Measurements from ENCODE around the gene RBM38.

Gene RBM38

GRCh38 chr20:57391439-57392301, 474 bp downstream of the RBM38 start:
- peak overlapping the region; percentile 90 for H3K4me3 ChIP-seq (ENCODE audit: low read depth, low read length)
- peak; percentile 48 for DNase-seq (ENCODE audit: low read depth)
- TF ChIP-seq, protein P1, sequence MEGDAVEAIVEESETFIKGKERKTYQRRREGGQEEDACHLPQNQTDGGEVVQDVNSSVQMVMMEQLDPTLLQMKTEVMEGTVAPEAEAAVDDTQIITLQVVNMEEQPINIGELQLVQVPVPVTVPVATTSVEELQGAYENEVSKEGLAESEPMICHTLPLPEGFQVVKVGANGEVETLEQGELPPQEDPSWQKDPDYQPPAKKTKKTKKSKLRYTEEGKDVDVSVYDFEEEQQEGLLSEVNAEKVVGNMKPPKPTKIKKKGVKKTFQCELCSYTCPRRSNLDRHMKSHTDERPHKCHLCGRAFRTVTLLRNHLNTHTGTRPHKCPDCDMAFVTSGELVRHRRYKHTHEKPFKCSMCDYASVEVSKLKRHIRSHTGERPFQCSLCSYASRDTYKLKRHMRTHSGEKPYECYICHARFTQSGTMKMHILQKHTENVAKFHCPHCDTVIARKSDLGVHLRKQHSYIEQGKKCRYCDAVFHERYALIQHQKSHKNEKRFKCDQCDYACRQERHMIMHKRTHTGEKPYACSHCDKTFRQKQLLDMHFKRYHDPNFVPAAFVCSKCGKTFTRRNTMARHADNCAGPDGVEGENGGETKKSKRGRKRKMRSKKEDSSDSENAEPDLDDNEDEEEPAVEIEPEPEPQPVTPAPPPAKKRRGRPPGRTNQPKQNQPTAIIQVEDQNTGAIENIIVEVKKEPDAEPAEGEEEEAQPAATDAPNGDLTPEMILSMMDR (IDR thresholded peaks at IDR 0.05; ENCODE audit: insufficient read depth, low read depth, low read length, missing control alignments) = no peak

DNA sequence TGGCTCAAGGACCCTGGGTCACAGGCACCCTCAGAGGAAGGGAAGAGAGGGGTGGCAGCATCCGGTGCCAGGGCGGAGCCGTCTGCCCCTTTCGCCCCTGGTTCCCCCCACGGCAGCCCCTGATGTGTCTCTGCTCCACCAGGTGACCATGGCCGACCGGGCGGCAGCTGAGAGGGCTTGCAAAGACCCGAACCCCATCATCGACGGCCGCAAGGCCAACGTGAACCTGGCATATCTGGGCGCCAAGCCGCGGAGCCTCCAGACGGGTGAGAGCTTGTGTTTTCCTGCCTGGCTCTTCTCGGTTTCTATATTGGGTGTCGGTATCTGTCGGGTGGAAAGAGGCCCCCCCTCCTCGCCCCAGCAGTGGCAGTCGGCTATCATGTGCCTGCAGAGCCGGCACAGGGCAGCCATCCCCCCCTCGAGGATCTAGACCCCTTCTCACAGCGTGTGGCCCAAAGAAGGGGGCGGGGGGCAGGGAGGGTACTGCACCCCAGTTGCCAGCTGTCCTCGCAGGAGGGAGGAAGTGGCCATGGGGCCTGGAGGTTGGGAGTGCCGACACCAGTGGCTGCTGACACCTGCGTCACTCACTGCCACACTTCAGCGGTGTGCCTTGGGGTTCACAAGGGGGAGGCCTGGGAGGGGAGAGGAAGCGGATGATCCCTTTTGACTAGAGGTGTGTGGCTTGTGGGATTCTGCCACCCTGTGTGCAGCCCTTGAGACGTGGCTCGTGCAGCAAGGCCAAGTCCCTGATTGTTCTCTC, 1.5 kb downstream of the RBM38 start:
- TF ChIP-seq, protein P1 (IDR thresholded peaks at IDR 0.05; ENCODE audit: insufficient read depth, low read depth, low read length, missing control alignments) = no peak
- peak; percentile 72 for DNase-seq (ENCODE audit: low read depth)
- peak overlapping the region; percentile 90 for H3K4me3 ChIP-seq (ENCODE audit: low read depth, low read length)

- H3K4me3 ChIP-seq (ENCODE audit: low read depth, low read length) = peak overlapping the region; percentile 90
- TF ChIP-seq, protein P1 (IDR thresholded peaks at IDR 0.05; ENCODE audit: insufficient read depth, low read depth, low read length, missing control alignments) = no peak
- DNase-seq (ENCODE audit: low read depth) = no peak
These were observed 2.3 kb downstream of the RBM38 start for GRCh38 chr20:57393321-57394120.

DNA sequence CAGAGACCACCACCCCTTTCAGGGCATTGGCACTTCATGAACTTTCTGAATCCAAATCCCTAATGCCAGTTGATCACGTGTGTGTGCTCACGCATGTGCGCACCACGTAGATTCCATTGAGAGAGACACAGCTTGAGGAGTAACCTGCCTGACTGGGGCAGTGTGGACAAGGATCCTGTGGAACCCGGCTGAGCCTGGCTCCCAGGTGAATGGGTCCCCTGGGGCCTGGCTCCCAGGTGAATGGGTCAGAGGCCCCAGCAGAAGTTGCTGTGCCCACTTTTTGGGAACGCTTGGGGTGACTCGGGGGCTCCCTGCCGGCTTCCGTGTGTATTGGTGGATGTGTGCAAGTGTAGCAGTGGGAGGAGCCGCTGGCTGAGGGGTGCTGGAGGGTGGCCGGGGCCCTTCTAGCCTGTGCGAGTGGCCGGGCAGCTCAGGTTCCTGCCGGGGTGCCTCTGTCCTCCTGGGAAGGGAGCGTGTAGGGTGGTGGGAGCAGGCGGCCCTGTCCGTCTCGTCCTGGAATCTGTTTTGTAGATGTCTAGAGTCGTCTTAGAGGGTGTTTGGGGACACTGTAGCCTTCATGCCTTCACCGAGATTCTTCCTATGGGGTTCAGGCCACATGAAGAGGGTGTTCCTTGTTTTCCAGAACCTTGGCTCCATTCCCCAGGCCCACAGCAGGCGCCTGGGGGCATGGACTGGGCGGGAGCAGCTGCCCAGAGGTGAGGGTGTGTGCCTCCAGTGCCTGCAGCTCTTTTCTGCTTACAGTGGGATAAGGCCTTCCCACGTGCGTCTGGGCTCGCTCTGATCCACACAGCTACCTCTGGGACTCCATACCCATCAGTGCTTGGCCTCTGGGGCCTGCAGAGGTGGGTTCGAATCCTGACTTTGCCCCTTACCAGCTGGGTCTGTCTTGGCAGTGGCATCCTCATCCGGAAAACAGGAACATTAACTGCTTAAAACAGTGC, 3.2 kb downstream of the RBM38 start:
- H3K4me3 ChIP-seq (ENCODE audit: low read depth, low read length) = peak overlapping the region; percentile 90
- DNase-seq (ENCODE audit: low read depth) = no peak
- TF ChIP-seq, protein P1 (IDR thresholded peaks at IDR 0.05; ENCODE audit: insufficient read depth, low read depth, low read length, missing control alignments) = no peak

DNA sequence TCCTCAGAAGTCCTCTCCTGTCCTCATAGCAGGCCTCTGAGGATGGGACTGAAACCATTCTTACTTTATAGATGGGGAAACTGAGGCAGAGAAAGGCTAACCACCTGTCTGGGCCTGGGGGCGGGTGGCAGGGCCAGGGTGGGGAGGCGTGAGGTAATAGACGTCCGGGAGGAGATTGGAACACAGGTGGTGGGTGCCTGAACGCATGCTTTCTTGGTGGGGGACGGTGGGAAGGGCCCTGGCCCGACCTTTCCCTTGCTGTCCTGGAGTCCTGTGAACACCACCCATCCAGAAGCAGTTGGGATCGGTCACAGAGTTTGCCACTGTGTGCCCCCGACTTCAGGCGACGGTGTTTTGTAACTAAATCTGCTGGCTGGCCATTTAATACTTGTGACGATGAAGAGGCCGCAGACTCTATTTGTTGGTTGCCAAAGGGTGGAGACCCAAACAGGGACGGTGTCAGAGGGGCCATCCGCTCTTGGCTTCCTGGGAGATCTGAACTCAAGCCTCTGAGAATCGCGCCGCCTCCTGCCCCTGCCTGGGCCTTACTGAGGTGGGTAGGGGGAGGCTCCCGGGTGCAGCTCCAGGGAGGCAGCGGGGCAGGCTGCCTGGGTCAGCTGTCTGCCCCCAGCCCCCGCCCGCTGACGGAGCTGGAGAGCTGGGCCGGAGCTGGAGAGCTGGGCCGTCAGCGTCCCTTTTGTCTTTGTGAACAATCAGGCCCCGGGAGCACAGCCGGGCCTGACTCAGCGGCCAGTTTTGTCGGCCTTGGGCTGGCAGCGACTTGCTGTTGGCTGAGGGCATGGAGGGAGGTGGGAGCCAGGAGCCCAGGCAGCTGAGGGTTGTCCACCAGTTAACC, 4.1 kb downstream of the RBM38 start:
- no peak overlapping the region for H3K4me3 ChIP-seq (ENCODE audit: low read depth, low read length)
- DNase-seq (ENCODE audit: low read depth) = no peak
- TF ChIP-seq, protein P1 (IDR thresholded peaks at IDR 0.05; ENCODE audit: insufficient read depth, low read depth, low read length, missing control alignments) = no peak
